ENCODE data around the gene PPFIA2. TPM values are rescaled to one million over a fixed set of nuclear protein-coding genes. Genes with fewer than 3 reads are reported as not detected.
A peak's percentile ranks its signal among the peaks of the same experiment; 100 is the strongest.

PPFIA2 gene
- polyA plus RNA-seq, 1 experiment: 0.20 TPM

DNA sequence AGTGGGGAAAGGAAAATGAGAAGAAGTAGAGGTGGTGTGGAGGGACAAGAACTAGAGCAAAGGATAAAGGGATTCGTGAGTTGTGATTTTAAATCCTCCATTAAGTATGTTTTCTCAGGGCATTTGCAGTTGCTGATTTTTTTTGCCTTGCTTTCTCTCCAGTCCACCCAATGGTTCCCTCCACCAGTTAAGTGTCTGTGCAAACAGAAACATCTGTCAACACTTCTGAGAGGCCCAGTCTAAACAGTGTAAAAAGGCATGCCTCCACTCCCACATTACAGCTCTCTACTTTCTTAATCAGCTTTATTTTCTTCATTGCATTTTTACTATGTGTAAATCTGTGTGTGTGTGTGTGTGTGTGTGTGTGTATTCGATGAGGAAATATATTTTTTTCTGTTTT, 141.2 kb downstream of the PPFIA2 start:
- no peak overlapping the region for H3K4me3 ChIP-seq (ENCODE audit: low read depth, low read length)
- no peaks in the 10 kb centered on the region for H3K9me3 ChIP-seq (ENCODE audit: control insufficient read depth, insufficient read depth, low read length)
- POLR2A ChIA-PET: no interaction called here
- no peak overlapping the region for H3K27ac ChIP-seq (ENCODE audit: low read depth, low read length)
- TF ChIP-seq, protein P1, sequence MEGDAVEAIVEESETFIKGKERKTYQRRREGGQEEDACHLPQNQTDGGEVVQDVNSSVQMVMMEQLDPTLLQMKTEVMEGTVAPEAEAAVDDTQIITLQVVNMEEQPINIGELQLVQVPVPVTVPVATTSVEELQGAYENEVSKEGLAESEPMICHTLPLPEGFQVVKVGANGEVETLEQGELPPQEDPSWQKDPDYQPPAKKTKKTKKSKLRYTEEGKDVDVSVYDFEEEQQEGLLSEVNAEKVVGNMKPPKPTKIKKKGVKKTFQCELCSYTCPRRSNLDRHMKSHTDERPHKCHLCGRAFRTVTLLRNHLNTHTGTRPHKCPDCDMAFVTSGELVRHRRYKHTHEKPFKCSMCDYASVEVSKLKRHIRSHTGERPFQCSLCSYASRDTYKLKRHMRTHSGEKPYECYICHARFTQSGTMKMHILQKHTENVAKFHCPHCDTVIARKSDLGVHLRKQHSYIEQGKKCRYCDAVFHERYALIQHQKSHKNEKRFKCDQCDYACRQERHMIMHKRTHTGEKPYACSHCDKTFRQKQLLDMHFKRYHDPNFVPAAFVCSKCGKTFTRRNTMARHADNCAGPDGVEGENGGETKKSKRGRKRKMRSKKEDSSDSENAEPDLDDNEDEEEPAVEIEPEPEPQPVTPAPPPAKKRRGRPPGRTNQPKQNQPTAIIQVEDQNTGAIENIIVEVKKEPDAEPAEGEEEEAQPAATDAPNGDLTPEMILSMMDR (IDR thresholded peaks at IDR 0.05; ENCODE audit: low read depth, low read length): no peak
- CTCF ChIA-PET: interaction anchor here (0.7 to 1.2 kb wide), 3 partner anchors 10 to 166 kb away, joined by 3 to 5 read pairs (median 5); no protein-coding TSS in a partner anchor
- no peaks in the 10 kb centered on the region for H3K27me3 ChIP-seq (ENCODE audit: control insufficient read depth, insufficient read depth, low read length)
- no peak for DNase-seq (ENCODE audit: low read depth, low spot score)

DNA sequence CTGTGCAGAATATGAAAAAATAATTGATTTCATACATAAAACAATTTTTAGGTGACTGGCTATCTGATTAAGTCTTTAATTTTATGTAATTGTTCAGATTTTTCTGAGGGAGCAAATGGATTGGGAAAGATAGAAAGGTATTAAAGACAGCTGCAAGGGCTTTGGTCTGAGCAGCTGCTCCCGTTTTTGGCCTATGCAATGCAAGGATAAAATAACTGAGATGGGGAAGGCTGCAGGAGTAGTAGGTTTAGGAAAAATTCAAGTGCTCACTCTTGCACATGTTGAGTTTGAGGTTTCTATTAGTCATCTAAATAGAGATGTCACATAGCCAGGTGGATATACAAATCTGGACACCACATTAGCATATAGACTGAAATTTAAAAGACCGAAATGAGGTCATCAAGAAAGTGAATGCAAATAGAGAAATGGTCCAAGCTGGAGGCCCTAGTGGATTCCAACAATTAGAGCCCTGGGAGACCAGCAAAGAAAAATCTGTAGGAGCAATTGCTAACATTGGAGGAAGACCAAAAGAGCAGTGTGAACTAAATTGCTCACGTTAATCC, 144.0 kb downstream of the PPFIA2 start:
- CTCF ChIA-PET: no interaction called here
- POLR2A ChIA-PET: no interaction called here
- H3K27me3 ChIP-seq (ENCODE audit: control insufficient read depth, insufficient read depth, low read length): no peaks in the 10 kb centered on the region
- H3K9me3 ChIP-seq (ENCODE audit: control insufficient read depth, insufficient read depth, low read length): no peaks in the 10 kb centered on the region
- no peak for DNase-seq (ENCODE audit: low read depth, low spot score)
- H3K27ac ChIP-seq (ENCODE audit: low read depth, low read length): no peak overlapping the region
- no peak overlapping the region for H3K4me3 ChIP-seq (ENCODE audit: low read depth, low read length)
- TF ChIP-seq, protein P1 (IDR thresholded peaks at IDR 0.05; ENCODE audit: low read depth, low read length): no peak

GRCh38 chr12:81610955-81611889, 147.9 kb downstream of the PPFIA2 start:
- no peak for DNase-seq (ENCODE audit: low read depth, low spot score)
- ChIA-PET CTCF (interaction anchor here (1.4 kb wide), 1 partner anchor 17 kb away, joined by 3 read pairs; no protein-coding TSS in a partner anchor), POLR2A (no interaction called here)
- H3K9me3 ChIP-seq (ENCODE audit: control insufficient read depth, insufficient read depth, low read length): no peaks in the 10 kb centered on the region
- H3K27ac ChIP-seq (ENCODE audit: low read depth, low read length): no peak overlapping the region
- no peaks in the 10 kb centered on the region for H3K27me3 ChIP-seq (ENCODE audit: control insufficient read depth, insufficient read depth, low read length)
- TF ChIP-seq, protein P1 (IDR thresholded peaks at IDR 0.05; ENCODE audit: low read depth, low read length): peak; percentile 26; the same call in 1 of the 2 replicates
- no peak overlapping the region for H3K4me3 ChIP-seq (ENCODE audit: low read depth, low read length)

DNA sequence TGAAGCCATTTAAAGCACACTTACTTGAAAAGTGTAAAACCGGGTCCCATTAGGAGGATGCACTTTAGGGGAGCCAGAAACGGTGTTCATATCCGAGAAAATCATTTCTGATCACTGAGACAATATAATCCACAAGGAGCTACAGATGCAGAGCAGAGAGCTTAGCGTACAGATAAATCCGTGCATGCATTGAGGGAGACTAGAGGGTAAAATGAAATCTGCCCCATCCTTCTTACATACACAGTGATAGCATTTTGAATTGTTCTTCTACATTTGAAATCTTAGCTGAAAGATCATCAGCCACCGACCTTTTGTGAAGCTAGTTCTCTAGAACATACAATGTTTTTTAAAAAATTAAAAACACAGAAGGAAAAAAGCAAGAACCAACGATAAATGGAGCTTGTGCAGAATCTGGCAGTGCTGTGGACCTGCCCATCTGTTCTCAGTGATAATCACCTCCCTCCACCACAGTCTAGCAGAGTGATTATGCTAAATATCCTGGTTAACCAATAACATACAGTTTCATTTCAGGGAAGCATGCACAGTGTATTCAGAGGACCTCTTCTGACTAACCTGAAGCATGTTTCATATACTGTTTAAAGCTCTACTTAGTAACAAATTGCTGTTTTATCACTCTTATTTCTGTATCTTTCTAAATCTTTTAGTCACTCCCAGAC, 161.1 kb downstream of the PPFIA2 start:
- H3K27me3 ChIP-seq (ENCODE audit: control insufficient read depth, insufficient read depth, low read length): no peaks in the 10 kb centered on the region
- CTCF ChIA-PET: no interaction called here

More for the DNA sequence above, 161.1 kb downstream of the PPFIA2 start:
- no peak for DNase-seq (ENCODE audit: low read depth, low spot score)
- H3K4me3 ChIP-seq (ENCODE audit: low read depth, low read length): no peak overlapping the region
- POLR2A ChIA-PET: no interaction called here
- H3K27ac ChIP-seq (ENCODE audit: low read depth, low read length): no peak overlapping the region
- TF ChIP-seq, protein P1 (IDR thresholded peaks at IDR 0.05; ENCODE audit: low read depth, low read length): no peak
- H3K9me3 ChIP-seq (ENCODE audit: control insufficient read depth, insufficient read depth, low read length): no peaks in the 10 kb centered on the region
